Fibroblast of lung (primary cell): Measurements from ENCODE around the gene TPGS2.

Experiments
- CTCF ChIP-seq, 2 donors: IDR thresholded peaks in 1 of 2; conservative IDR thresholded peaks in 1 of 2; 1 replicate in 1 of 2; 2 replicates in 1 of 2; pipeline ENCODE4 v1.5.1; 2011 to 2012; ENCODE audit warnings: low read length in 2 of 2, control low read depth in 1 of 2, inconsistent platforms in 1 of 2, low read depth in 1 of 2, mild to moderate bottlenecking in 1 of 2
- EZH2 ChIP-seq: IDR thresholded peaks from 2 replicates; pipeline ENCODE4 v1.5.1; 2012; ENCODE audit warnings: low read length, control low read depth, mild to moderate bottlenecking; ENCODE audit errors: missing control alignments

- TF ChIP-seq CTCF (conservative IDR thresholded peaks at IDR 0.05 in 1 of 2, IDR thresholded peaks at IDR 0.05 in 1 of 2; ENCODE audit: low read depth in 1 of 2, low read length in 2 of 2) (no peak), EZH2 (no peak)
These were observed 45.0 kb downstream of the TPGS2 start for GRCh38 chr18:36783792-36784191.
